Amniotic epithelial cell (primary cell): ENCODE results near the gene MEIOC.
"Not testable (repeated sequence)": the region's sequence is repeated elsewhere in the genome, so short reads cannot be mapped to it uniquely, and the experiment has no call there.

Experiments used
- DNase-seq: peaks from one replicate; pipeline ENCODE4 v3.0.0-alpha.2; 2010; ENCODE audit warnings: low read depth

The MEIOC gene

GRCh38 chr17:44655983-44656710 lies at the start of gene MEIOC:
TSS of gene MEIOC (plus strand) at chr17:44656468. CDS start at chr17:44656614, 146 bp downstream.
- DNase-seq = peak; percentile 9

- DNase-seq = no peak
These were observed 49.6 kb upstream of the MEIOC start for GRCh38 chr17:44606658-44607057.

DNA sequence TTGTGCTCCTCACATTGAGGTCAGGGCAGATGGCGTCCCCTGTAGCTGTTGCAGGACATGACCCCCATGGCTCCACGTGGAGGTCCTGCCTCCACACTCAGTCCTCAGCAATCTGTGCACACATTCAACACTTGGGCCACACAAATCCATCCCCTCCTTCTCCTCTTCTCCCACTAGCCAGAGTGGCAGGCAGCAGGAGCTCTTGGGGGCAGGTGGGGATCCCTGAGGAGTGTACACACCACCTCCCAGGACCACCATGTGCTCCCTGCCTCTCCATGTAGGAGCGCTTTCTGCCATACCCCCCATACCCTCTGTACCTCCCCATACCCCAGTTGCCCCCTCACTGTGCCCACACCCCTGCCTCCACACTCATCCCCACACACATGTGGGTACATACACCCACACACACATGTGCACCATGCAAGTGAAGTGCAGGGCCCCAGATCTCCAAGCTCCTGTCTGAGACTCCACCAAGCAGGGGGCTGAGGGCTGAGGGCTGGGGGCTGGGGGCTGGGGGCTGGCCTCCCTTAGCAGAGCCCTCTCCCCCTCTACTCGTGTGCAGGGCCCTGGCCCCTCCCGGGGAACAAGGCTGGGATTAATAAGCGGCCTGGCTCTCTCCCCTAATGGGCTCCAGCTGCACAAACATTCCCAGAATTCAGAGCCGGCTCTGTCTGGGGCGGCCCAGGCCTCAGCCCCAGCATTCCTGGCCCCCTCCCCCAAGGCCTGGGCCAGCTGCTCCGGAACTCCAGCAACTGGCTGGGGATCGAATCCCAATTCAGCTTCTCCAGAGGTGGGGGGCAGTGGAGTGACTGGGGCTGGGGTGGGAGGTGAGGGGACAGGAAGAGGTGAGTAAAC lies 48.2 kb upstream of the MEIOC start:
- no peak for DNase-seq

- DNase-seq = no peak
These were observed 47.4 kb upstream of the MEIOC start for GRCh38 chr17:44608727-44609435.

GRCh38 chr17:44610331-44610730 lies 45.9 kb upstream of the MEIOC start:
- no peak for DNase-seq

- peak; percentile 59 for DNase-seq
These were observed 45.4 kb upstream of the MEIOC start for GRCh38 chr17:44610871-44611270.

DNA sequence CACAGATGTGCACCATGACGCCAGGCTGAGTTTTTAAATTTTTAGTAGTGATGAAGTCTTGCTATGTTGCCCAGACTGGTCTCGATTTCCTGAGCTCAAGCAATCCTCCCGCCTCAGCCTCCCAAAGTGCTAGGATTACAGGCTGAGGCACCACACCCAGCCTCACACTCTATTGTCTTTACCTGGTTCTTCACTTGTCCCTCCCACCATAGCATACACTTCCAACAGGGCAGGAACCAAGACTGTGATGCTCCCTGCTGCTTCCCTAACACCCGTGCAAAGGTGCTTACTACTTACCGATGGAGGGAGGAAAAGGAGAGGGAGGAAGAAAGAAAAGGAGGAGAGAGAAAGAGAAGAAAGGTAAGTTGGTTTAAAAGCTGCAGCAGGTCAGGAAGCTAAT lies 41.4 kb upstream of the MEIOC start:
- DNase-seq = no peak

- DNase-seq = not testable (repeated sequence)
These were observed 37.6 kb upstream of the MEIOC start for GRCh38 chr17:44618652-44619051.

GRCh38 chr17:44623070-44623725 lies 33.1 kb upstream of the MEIOC start:
- peak; percentile 37 for DNase-seq

GRCh38 chr17:44627513-44628242 lies 28.6 kb upstream of the MEIOC start:
- no peak for DNase-seq

GRCh38 chr17:44628243-44629188 lies 27.8 kb upstream of the MEIOC start:
- no peak for DNase-seq

DNA sequence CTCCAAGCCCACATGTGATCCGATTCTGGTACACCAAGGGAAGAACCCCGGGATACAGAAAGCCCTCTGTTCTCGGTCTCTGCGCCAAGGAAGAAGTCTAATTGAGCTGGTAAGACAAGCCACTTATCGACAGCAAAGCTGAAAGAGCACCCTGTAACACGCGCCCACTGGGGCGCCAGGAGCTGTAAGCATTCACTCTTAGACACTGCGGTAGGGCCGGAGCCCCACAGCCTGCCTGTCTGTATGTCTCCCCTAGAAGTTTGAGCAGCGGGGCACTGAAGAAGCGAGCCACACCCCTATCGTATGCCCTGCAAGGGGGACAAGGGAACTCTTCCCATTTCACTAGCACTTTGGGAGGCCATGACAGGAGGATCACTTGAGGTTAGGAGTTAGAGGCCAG lies 27.0 kb upstream of the MEIOC start:
- no peak for DNase-seq

DNA sequence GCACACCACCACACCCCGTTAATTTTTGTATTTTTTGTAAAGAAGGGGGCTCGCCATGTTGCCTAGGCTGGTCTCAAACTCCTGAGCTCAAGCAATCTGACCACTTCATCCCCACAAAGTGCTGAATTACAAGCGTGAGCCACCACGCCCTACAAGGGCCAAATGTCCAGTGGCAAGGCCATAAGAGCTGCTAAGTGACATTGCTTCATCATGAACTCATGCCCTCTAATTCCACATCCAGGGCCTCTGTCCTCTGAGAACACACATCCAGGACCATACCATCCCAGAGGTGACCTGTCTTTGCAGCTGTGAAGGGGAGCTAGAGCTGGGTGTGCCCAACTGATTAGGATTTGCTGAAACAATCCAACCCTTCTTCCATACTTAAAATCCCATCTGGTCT lies 25.6 kb upstream of the MEIOC start:
- no peak for DNase-seq

GRCh38 chr17:44633998-44634397 lies 22.3 kb upstream of the MEIOC start:
- DNase-seq = no peak

DNA sequence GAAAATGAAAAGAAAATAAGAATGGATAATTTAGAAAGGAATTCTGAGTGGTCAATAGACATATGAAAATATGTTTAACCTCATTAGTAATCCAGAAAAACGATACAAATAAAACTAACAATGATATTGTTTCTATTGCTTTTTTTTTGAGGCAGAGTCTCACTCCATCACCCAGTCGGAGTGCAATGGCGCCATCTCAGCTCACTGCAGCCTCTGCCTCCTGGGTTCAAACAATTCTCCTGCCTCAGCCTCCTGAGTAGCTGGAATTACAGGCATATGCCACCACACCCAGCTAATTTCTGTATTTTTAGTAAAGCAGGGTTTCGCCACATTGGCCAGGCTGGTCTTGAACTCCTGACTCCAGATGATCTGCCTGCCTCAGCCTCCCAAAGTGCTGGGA lies 21.9 kb upstream of the MEIOC start:
- DNase-seq = not testable (repeated sequence)

- DNase-seq = peak; percentile 81
These were observed 19.7 kb upstream of the MEIOC start for GRCh38 chr17:44636562-44636961.

GRCh38 chr17:44637066-44637465 lies 19.2 kb upstream of the MEIOC start:
- DNase-seq = no peak

DNA sequence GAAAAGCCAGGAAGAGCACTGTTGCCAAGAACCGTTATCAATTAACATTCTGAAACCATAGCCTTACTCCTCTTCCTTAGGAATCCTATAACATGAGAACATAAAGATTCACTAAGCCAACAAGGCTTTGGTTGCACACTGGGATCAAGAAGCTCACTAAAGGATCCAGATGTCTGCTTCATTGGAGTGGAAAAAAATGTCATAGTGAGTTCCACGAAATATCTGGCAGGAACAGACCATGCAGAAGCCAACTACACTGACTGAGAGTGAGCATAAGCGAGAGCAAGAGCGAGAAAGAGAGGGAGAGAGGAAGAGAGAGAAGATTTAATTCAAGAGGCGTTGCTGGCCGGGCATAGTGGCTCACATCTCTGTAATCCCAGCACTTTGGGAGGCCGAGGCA lies 13.4 kb upstream of the MEIOC start:
- DNase-seq = no peak

DNA sequence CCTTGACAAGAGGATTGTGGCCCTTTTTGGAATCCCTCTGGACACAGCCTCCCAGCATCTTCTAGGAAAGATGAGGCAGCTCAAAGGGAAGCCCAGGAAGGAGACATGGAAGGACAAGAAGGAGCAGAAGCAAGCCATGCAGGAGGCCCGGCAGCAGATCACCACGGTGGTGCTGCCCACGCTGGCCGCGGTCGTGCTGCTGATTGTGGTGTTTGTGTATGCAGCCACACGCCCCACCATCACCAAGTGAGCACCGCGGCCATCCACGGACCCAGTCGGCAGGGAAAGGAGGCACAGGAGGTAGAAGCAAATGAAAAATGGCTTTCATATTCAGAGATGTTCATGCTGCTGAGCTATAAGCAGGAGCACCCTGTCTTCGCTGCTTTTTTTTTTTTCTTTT lies 10.9 kb upstream of the MEIOC start:
- DNase-seq = no peak

DNA sequence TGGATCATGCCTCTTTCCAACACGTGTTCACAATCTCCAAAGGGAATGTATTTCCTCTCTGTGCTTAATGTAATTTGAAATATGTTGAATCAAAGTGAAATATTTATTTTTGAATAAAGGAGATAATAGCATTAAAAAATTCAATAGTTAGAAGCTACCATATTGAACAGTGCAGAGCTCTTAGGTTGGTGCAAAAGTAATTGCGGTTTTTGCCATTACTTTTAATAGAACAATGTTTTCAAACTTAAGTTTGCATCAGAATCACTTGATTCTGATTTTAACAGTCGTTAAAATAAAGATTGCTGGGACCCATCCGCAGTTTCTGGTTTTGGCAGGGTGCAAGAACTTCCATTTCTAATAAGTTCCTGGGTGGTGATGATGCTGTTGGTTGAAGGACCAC lies 10.0 kb upstream of the MEIOC start:
- DNase-seq = no peak
